ENCODE data around the gene TYK2. TPM values are rescaled to one million over a fixed set of nuclear protein-coding genes. Genes with fewer than 3 reads are reported as not detected.

Gene TYK2
- total RNA-seq, 1 donor from 2014 or later, result 67.1 TPM

DNA sequence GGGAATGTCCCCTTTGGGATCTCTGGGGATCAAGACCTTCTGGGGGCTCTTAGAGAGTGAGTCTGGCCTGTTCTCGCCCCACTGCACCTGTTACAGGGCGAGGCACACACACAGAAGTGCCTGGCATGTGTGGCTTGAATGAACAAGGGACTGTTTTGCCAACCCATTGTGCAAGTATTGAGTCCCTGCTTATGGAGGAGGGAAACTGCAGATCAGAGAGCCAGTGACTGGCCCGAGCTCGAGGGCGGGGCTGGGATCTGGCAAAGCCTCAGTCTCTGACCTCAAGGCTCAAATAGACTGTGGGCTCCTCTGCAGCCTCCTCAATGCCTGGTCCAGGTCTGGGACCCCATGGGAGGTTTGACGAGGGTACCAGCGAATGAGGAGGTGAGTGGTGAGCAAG lies 52.6 kb downstream of the TYK2 start:
- intact Hi-C loops (cut with DNase I), result no loop called here
- ATAC-seq (no peak), DNase-seq (ENCODE audit: missing footprints) (peak; percentile 6)

DNA sequence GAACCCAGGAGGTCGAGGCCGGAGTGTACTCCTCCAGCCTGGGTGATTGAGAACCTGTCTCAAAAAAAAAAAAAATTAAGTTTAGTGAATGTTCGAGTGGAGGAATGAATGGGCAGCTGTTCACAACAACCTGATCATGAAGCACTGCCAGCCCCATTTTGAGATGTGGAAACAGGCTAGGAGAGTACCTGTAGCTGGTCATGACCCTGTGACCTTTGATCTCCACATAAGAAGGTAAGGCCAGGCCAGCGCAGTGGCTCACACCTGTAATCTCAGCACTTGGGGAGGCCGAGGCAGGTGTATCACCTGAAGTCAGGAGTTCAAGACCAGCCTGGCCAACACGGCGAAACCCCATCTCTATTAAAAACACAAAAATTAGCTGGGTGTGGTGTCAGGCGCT lies 54.6 kb downstream of the TYK2 start:
- ATAC-seq (no peak), DNase-seq (ENCODE audit: missing footprints) (no peak)
- intact Hi-C loops (cut with DNase I), result no loop called here

DNA sequence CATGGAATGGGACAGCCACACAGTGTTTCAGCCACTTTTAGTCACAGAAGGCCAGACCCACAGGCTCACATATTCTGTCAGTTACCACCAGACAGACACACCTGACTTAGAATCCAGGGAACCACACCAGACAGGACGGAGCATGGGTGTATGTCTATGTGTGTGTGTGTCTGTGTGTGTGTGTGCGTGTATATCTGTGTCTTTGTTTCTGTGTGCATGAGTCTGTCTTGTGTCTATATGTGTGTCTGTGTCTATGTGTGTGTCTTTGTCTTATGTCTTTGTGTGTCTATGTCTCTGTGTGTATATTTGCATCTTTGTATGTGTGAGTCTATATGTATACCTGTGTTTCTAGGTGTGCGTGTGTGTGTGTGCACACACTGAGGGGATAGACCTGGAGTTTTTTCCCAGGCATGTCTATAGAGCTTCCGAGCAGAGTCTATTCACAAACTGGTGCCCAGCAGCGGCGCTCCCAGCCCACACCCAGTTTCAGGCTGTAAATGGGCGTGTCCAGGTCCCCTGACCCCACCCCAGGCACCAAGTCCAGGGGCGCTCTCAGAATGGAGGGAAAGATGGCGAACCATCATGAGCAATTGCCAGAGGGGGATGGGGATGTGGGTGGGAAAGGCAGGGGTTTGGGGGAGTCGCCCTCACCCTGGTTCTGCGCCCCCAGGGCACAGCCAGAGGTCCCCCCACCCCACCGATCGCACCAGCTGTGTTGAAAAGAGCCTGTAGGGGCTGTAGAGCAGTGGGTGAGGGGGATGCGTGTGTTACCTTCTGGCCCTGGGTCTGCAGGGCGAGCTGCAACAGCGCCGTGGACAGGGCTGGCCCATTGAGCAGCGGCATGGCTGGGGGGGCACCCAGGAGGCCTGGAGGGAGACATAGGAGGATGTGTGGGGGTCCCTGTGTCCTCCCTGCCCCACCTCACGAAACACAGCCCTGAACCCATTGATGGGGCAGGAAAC lies 58.2 kb downstream of the TYK2 start:
- ATAC-seq, result no peak
- DNase-seq (ENCODE audit: missing footprints), result peak; percentile 53
- intact Hi-C loops (cut with DNase I), result no loop called here

DNA sequence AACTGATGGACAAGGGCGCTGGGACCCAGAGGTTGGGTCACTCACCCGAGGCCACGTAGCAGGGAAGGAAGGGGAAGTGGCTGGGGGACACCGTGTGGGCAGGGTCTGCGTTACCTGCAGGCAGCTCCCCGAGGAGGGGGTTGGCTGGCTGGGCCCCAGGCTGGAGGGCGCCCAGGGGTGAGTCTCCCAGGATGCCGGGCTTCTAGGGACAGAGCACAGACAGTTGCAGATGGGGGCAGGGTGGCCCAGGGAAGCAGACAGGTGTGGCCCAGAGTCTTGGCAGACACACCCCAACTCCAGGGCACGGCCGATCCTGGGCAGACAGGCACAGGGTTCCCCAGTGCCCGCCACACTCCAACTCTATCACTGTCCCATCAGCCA lies 59.0 kb downstream of the TYK2 start:
- DNase-seq (ENCODE audit: missing footprints), result peak; percentile 52
- no peak for ATAC-seq
- intact Hi-C loops (cut with DNase I), result no loop called here

DNA sequence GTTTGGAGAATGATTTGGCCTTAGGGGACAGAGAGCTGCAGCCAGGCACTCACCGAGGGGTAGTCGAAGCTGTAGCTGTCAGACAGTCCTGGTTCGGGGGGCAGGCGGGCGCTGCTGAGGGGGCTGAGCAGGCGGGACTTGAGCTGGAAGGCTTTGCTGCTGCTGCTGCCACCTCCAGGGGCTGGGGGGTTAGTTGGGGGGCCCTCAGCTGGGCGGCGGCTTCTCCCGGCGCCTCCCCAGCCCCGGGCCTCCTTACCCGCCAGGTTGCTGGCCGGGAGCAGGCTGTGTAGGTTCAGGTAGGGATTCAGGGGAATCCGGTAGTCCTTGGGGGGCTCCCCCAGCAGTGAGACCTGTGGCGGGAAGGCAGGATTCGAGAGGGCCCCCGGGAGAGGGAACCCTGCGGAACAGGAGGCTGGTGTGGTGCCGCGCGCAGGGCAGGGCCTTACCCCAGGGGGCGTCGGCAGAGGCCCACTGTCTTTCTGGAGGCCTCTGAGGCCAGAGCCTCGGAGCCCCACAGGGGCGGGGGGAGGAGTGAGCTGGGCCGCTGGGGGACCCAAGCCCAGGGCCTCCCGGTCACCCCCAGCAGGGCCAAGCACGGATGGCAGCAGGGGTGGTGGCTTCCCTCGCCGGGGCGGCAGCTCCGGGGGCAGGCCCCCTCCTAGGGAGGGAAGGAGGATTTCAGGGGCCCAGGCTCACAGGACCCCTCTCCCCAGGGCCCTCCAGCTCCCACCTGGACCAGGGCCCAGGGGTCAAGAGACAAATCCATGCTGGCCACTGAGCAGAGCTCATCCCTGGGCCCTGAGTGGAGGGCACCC lies 59.6 kb downstream of the TYK2 start:
- DNase-seq (ENCODE audit: missing footprints) (peak; percentile 28), ATAC-seq (no peak)
- intact Hi-C loops (cut with DNase I), result no loop called here

DNA sequence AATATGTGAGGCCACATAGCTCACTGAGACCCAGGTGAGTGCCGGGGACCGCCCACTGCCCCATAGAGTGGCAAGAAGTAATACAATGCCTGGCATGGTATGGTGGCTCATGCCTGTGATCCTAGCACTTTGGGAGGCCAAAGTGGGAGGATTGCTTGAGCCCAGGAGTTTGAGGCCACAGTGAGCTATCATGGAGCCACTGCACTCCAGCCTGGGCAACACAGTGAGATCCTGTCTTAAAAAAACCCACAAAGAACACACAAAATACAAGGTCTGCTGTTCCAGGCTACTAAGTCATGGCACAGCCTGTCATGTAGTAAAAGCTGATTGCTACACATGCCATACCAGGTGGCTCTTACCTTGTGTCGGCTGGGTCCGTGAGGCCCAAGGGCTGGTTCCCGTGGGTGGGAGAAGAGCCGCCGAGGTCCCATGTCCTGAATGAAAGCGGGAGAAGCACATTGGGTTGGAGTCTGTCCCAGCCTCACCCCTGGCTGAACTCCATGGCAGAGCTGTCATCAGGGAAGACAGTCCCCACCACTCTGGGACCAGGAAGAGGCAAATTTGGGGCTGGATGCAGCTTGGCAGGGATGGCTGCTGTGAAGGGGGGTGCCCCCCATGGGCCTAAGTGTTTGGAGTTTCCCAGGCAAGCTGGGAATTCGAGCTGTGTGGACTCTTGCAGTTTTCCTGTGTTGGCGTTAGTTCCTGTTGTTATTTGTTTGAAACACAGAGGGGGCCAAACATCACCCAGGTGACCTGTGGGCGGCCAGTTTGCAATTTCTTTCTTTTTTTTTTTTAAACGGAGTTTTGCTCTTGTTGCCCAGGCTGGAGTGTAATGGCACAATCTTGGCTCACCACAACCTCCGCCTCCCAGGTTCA lies 61.3 kb downstream of the TYK2 start:
- no peak for ATAC-seq
- peak; percentile 50 for DNase-seq (ENCODE audit: missing footprints)
- intact Hi-C loops (cut with DNase I), result no loop called here

DNA sequence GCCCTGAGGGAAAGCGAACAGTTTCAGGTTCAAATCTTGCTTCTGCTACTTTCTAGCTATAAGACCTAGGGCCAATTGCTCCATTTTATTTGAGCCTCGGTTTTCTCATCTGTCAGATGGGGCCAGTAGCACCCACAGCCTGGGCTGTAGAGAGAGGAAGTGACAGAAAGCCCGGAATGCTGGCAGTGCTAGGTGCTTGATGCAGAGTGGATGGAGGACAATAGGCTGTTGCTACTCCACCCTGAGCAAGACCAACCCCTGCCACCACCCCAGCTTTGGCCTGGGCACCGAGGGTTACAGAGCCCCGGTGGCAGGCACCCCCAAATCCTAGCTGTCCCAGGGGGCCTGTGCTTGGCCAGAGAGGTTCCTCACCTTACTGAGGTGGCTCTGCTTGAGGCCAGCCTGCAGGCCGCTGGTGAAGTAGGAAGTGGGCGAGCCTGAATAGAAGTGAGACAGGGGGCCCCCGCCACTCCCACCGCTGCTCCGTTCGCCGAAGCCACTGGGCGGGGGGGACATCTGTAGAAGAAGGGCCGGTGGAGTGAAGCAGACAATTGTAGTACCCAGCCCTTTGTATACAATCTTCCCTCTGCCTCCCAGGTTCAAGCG lies 62.4 kb downstream of the TYK2 start:
- no peak for ATAC-seq
- intact Hi-C loops (cut with DNase I), result no loop called here
- peak; percentile 32 for DNase-seq (ENCODE audit: missing footprints)

DNA sequence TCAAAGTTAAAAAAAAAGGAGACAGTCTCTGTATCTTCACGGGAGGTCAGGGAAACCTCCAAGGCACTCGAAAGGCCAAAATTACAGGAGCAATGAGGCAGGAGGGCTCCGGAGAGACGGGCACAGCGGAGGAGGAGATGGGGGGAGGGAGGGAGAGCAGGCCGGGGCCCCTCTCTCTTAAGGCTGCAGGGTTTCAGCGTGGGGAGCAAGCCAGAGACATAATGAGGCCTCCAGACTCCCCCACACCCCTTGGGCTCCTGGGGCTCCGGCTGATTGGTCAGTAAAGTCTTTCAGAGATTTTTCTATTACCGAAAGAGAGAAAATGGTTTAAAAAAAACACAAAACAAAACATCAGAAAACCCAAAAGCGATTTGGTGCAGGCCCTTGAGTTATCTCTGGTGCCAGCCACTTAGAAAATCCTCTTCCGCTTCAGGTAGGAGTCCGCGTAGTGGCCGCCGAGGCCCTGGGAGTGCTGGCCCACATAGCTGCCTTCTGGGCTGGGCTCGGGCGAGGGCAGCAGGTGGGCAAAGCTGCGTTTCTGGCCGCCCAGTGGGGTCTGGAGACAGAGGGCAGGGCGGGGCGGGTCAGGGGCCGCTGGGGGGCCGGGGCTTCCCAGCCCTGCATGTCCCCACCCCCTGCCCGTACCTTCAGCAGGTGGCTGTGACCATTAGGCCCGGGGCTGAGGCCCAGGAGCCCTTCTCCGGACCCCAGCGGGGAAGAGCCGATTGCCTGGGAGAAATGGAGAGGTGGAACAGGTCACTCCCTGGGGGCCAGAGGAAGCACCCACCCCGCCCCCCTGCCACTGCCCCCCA lies 63.1 kb downstream of the TYK2 start:
- ATAC-seq (no peak), DNase-seq (ENCODE audit: missing footprints) (peak; percentile 45)
- intact Hi-C loops (cut with DNase I), result no loop called here

DNA sequence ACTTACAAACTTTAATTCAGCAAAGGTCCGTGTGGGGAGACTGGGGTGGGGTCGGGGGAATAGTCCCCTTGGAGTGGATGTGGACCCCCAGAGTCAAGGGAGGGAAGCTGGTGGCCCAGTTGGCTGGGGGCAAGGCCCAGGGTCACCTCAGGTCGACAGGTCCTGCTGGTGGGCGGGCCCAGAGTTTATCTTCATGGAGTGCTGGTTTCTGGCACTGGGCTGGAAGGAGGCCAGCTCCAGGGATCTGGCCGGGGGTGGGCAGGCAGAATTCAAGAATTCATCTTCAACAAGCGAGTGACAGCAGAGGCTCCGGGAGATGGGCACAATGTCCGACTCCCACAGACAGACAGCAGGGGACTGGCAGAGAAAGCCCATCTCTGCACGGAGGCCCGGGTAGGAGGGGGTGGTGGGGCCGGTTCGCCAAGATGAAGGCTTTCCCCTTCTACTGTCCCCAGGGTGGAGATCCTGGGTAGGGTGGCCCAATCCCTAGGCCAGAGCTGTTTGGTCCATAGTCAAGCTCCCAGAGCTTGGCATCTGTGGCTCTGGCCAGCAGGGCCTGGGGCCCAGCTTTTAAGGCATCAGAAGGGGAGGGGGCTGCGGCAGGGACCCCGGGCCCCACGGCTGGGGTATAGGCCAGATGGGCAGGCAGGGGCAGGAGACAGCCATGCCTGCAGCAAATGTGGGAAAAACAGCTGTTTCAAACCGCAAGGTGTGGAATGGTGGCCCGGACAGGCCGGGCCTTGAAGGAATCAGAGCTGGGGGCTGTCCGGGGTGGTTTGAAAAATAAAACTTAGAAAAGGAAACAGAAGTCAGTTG lies 63.9 kb downstream of the TYK2 start:
- DNase-seq (ENCODE audit: missing footprints) (peak; percentile 41), ATAC-seq (no peak)
- intact Hi-C loops (cut with DNase I), result no loop called here

DNA sequence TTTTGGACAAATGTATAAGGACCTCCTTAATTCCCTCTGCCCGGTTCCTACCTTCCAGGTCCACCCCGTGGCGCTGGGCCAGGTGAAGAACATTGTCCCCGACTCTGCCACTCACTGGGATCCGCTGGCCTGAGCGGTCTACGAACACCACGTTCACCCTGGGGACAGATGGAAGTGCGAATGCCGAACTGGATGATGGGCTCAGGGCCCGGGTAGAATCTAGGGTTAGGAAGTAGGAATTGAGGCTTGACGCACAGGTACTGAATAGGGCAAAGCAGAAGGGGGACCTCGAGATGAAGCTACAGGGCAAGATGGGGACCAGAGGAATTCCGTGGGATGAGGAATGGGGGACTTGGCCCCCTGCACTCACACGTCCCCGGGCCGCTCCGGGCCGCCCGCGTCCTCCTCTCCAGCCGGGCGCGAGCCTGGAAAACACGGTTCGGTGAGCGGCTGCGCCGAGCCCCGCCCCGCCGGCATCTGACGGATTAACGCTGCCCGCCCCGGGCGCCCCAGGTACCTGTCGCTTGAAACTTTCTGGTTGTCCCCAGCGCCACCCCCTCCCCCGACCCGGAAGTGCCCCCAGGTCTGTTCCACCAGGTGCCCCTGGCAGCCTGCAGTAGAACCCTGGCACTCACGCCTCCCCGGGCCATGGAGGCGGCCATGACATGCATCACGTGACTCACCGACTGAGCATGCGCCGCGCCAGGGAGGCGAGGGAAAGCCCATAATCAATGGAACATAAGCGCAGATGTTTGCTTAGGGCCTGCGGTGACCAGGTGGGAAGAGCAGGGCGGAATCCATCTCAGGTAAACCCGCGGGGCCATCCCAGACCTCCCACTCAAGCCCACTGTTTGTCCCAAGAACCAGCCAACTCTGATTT lies 64.8 kb downstream of the TYK2 start, which contains the start of gene FDX2:
Gene FDX2, minus strand, starts transcription at position 681 of the 880 bp plus-strand sequence. Its CDS starts 19 bp downstream, at position 662.
- DNase-seq (ENCODE audit: missing footprints), result peak; percentile 94
- intact Hi-C loops (cut with DNase I), result no loop called here
- ATAC-seq, result peak; percentile 89

DNA sequence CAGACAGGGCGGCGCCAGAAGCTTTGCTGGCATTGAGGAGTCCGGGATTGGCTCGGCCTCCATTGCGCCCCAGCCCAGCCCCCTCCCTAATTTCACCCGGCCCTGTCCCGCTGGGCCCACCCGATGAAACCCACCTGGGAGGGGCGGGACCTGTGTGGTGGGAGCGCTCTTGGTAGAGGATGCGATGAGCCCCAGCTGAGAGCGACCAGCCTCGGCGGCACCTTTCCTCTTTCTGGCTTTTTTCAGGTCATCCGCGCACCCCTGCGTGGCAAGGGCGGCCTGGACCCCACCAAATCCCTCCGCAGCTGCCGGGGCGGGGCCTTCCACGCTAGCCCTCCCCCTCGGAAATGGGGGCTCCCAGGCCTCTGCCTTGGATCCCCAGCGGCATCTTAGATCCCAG lies 70.9 kb downstream of the TYK2 start, which contains the start of gene ZGLP1:
Gene ZGLP1, minus strand, starts transcription at position 393 of the 400 bp plus-strand sequence.
- ATAC-seq, result no peak
- DNase-seq (ENCODE audit: missing footprints), result peak; percentile 11
- intact Hi-C loops (cut with DNase I), result no loop called here

DNA sequence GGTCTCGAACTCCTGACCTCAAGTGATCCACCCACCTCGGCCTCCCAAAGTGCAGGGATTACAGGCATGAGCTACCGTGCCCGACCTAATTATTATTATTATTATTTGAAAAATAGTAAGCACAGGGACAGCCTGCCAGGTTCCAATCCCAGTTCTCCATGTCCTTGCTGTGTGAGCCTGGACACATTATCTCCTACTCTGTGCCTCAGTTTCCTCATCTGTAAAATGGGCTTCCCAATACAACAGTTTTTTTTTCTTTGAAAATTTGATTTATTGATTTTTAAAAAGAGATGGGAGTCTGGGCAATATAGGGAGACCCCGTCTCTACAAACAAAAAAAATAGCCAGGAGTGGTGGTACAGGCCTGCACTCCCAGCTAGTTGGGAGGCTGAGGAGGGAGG lies 74.0 kb downstream of the TYK2 start:
- no peak for ATAC-seq
- intact Hi-C loops (cut with DNase I), result no loop called here
- peak; percentile 13 for DNase-seq (ENCODE audit: missing footprints)

DNA sequence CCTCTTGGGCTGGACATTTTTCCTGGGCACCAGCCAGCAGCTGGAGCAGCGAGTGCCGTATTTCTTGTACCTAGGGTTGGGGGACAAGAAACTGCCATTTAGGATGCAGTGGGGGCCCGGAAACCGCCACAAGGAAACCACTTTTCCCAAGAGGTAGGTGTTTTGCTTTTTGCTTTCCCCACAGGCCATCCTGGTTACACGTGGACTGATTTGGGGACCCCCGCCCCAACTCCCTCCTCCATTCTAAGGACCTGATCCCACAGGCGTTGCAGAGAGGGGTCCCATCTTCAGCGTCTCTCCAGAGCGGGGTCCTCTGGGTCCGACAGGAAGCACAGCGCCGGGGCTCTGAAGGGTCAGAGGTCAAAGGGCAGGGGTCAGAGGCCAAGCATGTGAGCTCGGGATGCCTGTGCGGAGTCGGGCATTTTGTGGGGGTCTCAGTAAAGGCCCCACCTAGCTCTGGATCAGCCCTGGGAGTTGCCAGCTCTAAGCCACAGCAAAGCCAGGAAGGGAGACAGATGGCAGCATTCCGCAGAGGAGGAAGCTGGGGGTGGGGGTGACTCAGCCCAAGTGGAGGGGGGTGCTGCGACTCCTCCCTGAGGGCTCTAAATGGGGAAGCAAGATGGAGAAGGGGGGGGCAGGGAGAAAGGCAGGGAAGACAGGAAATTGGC lies 75.1 kb downstream of the TYK2 start:
- DNase-seq (ENCODE audit: missing footprints) (peak; percentile 74), ATAC-seq (peak; percentile 47)

More for the DNA sequence above, 75.1 kb downstream of the TYK2 start:
- intact Hi-C loops (cut with DNase I), result no loop called here
